ENCODE measurements around the gene TPSB2.
"Not testable (repeated sequence)": the region's sequence is repeated elsewhere in the genome, so short reads cannot be mapped to it uniquely, and the experiment has no call there.

Gene TPSB2

DNA sequence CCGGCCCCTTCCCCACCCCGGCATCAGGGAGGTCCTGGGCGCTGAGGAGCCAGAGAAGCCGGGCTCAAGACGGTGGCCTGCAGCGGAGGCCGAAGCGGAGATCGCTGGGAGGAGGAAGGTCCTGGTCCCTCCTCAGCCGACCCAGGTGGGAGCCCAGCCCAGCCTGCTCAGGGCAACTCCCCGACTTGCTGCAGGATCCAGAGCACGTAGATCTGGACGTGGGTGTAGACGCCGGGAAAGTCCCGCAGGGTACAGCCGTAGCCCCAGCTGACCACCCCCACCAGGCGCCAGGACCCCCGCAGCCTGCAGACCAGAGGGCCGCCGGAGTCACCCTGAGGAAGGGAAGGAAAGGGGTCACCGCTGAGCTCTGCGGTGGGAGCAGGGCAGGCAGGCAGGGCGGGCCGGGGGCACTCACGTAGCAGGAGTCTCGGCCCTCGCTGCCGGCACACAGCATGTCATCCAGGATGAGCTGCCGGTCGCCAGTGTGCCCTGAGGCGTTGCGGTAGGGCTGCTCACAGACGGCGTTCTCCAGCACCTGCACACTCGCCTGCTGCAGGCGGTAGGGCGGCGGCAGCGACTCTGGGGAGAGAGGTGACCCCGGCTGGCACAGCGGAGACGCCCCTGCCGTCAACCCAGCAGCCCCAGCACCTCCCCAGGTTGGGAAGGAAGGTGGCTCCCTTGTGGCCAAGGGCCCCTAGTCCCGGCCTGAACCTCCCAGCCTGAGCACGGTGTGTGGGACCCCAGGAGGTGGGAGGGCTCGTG is 31.3 kb upstream of the TPSB2 start:
- no peak for DNase-seq (ENCODE audit: low read depth, low spot score)

DNA sequence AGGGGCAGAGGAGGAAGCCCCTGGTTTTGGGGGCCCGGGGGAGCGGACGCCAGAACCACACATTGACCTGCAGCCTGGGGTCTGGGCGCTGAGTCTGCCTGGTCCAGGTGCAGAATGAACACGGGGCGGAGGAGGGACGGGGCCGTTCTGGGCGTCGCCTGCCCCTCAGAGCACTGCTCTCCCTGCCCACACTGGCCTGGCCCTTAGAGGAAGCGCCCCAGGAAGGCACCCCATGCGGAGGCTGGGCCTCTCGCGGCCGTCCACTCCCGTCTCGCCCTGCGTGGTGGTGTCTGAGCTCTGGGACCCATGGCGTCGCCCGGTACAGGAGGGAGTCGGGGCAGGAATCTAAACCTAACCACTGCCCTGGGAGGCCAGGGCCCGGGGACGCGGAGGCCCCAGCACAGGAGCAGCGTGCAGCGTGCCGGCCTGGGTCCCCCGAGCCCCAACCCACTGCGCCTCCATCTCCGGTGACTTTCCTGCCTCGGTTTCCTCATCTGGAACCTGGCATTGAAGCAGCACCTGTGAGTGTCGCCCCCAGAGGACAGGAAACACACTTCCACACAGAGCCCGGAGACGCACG is 30.2 kb upstream of the TPSB2 start:
- DNase-seq (ENCODE audit: low read depth, low spot score) = no peak

DNA sequence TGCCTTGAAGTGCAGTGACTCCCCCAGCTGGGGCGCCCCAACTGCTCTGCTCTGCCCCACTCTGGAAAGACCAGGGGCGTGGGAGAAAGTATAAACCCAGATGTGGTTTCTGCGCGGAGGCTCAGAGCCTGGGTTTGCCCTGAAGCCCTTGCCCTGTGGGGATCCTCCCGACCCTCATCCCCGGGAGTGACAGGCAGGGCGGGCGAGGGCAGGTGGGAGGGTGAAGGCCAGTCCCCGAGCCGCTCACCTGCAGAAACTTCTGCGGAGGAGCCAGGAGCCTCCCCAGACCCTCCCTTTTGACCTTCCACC is 29.7 kb upstream of the TPSB2 start:
- no peak for DNase-seq (ENCODE audit: low read depth, low spot score)

GRCh38 chr16:1258906-1259759 is 29.1 kb upstream of the TPSB2 start:
- no peak for DNase-seq (ENCODE audit: low read depth, low spot score)

- no peak for DNase-seq (ENCODE audit: low read depth, low spot score)
Observed at GRCh38 chr16:1258225-1258600, 28.2 kb upstream of the TPSB2 start.

DNA sequence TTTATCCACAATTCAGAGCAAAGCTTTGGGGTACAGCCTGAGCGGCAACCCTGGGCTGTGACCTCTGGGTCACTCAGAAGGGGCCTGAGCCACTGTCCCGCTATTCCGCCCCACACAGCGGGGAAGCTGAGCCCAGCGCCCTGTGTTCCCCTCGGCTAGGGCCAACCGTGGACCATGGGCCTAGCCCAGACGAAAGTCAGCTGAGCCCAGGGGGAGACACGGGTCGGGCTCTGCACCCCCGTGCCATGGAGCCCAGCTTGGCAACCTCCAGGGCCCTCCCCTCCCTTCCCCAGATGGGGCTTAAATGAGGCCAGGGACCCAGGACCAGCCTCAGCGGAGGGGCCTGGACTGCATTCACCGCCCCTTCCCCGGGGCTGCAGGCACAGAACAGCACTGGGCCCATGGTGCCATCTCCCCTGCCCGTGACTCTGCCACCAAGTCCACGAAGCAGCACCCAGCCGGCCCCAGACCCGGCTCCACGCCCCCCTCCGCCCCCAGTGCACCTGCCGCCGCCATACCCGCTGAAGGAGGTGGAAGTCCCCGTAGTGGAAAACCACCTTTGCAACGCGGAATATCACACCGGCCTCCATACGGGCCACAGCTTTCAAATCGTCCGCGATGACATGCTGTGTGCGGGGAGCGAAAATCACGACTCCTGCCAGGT is 27.7 kb upstream of the TPSB2 start:
- DNase-seq (ENCODE audit: low read depth, low spot score) = no peak

DNA sequence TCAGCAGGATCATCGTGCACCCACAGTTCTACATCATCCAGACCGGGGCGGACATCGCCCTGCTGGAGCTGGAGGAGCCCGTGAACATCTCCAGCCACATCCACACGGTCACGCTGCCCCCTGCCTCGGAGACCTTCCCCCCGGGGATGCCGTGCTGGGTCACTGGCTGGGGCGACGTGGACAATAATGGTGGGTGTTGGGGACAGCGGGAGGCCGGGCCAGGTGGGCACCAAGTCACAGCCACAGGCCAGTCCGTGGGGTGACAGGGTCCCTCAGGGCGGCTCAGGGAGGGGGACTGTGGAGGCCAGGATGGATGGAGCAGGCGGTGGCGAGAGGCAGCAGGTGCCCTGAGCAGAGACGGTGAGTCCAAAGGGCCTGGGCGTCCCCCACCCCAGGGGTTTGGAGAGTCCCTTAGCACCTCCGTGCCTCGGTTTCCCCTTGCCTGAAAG is 26.9 kb upstream of the TPSB2 start:
- DNase-seq (ENCODE audit: low read depth, low spot score) = no peak

- DNase-seq (ENCODE audit: low read depth, low spot score) = not testable (repeated sequence)
Observed at GRCh38 chr16:1256296-1256873, 26.4 kb upstream of the TPSB2 start.

GRCh38 chr16:1255276-1256122 is 25.5 kb upstream of the TPSB2 start, which contains the start of gene TPSD1:
Gene TPSD1 (plus strand): TSS chr16:1256069. CDS start chr16:1256281, 212 bp downstream.
- not testable (repeated sequence) for DNase-seq (ENCODE audit: low read depth, low spot score)

DNA sequence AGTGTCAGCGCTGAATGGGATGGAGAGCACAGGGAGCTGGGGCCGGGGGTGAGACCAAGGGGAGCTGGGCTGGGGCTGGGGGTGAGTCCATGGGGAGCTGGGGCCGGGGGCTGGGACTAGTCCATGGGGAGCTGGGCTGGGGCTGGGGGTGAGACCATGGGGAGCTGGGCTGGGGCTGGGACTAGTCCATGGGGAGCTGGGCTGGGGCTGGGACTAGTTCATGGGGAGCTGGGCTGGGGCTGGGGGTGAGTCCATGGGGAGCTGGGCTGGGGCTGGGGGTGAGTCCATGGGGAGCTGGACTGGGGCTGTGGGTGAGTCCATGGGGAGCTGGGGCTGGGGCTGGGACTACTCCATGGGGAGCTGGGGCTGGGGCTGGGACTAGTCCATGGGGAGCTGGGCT is 24.8 kb upstream of the TPSB2 start:
- not testable (repeated sequence) for DNase-seq (ENCODE audit: low read depth, low spot score)

- not testable (repeated sequence) for DNase-seq (ENCODE audit: low read depth, low spot score)
Observed at GRCh38 chr16:1253701-1254364, 23.8 kb upstream of the TPSB2 start.

DNA sequence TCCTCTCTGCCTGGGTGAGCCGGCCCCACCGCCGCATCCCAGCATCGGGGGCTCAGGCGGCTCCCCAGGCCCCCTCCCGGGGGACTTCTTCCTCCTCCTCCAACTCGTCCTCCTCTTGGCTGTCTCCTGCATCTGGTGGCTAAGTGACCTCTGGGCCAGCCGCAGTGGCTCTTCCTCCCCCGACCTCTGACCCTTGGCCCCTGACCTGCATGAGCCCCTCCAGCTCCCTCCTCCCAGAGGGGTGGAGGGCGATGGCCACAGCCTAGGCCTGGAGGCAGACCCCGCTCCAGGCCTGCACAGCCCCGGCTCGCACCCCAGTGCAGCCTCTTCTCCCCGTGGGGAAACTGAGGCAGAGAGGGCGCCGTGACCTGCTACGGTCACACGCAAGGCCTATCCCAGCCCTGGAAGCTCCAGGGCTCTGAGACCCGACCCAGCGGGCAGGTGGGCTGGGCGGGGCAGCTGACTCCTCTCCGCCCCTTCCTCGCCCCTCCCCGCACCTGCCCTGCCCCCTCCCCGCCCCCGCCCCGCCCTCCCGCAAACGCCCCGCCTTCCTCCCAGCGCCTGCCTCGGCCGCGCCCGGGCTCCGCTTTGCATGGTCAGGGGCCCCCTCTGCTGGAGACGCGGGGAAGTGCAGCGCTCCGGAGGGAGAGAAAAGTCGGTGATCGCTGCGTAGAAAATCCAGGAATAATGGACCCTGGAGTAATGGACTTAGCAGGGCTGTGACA is 19.2 kb upstream of the TPSB2 start:
- DNase-seq (ENCODE audit: low read depth, low spot score) = not testable (repeated sequence)

GRCh38 chr16:1247903-1248537 is 18.0 kb upstream of the TPSB2 start:
- not testable (repeated sequence) for DNase-seq (ENCODE audit: low read depth, low spot score)

DNA sequence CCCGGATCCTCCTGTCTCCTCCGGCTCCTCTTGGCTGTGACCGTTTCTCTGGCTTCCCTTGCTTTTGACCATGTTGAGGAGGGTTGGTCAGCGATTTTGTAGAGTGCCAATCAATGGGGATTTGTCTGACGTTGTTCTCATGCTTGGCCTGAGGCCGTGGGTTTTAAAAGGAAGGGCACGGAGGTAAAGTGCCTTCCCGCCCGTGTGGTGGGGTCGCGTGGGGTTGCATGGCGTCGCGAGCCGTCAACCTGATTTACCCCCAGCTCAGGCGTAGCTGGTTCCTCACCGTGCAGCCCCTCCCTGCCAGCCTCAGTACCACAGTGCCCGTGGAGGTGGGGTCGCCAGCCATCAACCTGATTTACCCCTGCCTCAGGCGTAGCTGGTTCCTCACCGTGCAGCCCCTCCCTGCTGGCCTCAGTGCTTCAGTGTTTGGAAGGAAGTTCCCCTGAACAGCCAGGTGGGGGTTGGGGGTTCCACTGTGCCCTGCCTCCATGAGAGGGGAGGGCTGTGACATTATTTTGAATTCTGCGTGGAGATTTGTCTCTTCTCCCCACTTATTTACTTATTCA is 15.6 kb upstream of the TPSB2 start:
- no peak for DNase-seq (ENCODE audit: low read depth, low spot score)

DNA sequence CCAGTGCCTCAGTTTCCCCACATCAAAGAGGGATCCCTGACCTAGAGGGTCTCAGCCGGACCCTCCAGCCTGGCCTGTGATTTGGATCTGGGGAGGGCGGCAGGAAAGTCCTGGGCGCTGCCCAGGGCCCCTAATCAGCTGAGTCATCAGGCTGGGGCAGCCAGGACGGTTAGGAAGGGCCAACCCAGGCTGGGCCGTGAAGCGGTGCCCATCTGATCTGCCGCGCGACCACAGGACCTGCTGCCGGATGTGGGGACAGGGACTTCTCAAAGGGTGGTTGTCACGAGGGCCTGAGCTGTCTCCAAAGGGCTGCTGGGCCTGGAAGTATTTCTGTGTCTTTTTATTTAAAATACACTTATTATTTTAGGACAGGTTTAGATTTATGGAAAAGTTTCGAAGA is 14.9 kb upstream of the TPSB2 start:
- DNase-seq (ENCODE audit: low read depth, low spot score) = no peak

DNA sequence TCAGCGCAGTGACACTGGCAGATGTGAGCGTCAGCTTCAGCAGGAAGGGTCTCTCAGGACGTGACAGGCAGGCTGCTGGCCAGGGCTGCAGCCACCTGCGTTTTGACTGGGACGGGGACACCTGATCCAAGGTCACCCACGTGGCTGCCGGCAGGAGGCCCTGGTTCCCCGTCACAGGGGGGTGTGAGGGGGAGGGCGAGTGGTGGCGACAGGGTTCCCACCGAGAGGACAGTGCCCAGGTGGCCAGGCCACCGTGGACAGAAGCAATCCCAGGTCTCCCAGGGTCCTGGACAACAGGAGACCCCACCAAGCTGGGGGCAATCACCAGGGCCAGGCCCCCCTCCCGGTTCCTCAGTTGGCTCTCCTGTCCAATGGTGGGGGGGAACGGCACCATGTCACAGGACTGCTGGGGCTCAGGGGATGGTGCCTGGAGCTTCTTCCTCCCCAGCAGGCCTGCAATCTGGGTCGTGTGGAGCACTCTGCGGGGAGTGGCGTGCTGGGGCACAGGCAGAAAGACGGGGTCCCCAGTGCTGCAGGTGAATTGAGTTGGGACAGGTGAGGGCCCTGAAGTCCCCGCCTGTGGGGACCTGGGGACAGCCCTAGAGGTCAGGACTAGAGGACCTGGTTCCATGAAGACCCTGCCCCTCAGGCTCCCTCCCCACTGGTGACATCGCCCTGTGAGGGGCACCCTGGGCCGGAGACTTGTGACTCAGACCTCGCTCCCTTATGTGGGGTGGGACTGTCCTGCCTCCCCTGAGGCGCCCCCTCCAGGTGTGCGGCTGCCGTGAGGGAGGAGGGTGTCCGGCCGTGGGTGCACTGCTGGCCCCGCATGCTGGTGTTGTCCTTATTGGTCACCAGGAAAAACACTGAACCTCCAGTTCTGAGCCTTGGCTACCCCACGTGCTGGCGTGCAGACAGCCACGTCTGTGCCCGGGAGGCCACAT is 14.2 kb upstream of the TPSB2 start:
- not testable (repeated sequence) for DNase-seq (ENCODE audit: low read depth, low spot score)

DNA sequence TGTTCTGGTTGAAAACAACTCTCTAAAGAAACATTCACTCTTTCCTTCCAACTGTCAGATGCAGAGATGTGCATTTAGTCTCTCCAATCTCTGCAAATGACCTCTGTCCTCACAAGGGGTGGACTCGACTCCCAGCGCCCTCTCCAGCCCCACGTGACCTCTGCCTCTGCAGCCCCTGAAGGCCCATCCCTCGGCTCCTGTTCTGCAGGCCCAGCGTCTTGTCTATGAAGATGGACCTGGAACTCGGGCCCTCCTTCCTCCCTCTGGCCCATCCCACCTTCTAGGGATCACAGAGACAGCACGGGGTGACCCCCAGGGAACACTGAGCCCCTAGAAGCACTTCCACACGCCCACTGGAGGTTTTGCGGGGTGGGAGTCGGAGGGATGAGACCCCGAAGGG is 13.4 kb upstream of the TPSB2 start:
- not testable (repeated sequence) for DNase-seq (ENCODE audit: low read depth, low spot score)

Measured in brain pericyte (primary cell).